ENCODE results near the gene ARHGAP8.

The ARHGAP8 gene
- 0.59 to 1.3 (median 0.77) reads per million in 4 donors for total RNA-seq

DNA sequence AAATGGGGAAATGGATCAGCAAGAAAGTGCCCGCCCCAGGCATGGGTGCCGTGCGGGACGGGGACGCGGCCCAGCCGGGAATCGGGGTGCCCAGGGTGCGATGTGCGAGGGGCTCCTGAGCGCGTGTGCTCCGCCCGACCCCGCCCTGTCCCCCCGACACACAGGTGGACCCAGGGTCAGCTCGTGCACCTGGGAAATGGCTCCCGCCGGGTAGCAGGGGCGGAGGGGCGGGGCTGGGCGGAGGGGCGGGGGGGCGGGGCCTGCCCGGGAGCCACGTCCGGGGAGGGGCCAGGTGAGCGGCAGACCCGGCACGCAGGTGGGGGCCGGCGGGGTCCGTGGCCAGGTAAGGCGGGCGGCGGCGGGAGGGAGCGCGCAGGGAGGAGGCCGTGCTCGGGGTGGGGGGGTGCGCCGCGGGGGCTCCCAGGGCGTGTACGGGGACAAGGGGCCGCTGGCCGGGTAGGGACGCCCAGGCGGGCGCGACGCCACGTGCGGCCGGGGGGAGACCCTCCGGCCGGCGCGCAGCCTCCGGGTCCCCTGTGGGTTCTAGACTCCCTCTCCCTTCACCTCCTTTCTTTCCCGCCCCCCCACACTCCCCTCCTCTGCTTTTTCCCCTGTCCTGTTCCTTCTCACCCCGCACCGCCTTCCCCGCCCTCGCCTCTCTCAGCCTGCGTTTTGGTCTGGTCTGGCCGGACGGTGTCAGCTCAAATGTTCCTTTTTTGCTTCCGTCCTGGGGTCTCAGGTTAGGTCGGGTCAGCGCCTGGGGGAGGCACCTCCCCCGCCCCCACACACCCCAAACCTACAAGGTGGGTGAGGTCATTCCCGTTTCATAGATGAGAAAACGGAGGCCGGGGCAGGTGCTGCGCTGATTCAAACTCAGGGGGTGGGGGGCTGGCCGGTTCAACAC, at the start of gene ARHGAP8:
ARHGAP8 (plus strand) TSS at position 291 of the 904 bp plus-strand sequence. CDS start 33,953 bp downstream, outside the sequence.
- peak in 1 of 5 donors; percentile 25 for DNase-seq

DNA sequence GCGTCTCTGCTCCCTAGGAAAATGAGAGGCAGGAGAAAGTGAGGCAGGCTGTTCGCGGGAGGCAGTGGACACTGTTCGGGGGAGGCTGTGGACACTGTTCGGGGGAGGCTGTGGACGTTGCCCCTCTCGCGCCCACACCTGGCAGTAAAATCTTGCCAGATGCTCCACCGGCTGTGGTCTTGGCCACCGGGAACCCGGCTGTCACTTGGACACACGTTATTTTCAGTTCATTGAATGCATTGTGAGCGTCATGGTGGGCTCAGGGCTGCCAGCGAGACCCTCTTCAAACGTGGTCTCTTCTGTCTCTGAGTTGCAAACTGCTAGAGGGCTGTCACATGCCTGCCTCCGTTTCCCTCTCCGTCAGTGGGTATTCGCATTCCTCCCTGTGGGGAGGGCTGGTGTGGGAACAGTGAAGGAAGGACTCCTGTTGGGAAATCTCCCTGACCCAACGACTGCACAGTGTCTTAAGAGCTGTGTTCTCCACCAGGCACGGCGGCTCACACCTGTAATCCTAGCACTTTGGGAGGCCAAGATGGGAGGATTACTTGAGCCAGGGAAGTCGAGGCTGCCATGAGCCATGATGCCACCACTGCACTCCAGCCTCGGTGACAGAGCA, 49.0 kb upstream of the ARHGAP8 start:
- DNase-seq: no peak

DNA sequence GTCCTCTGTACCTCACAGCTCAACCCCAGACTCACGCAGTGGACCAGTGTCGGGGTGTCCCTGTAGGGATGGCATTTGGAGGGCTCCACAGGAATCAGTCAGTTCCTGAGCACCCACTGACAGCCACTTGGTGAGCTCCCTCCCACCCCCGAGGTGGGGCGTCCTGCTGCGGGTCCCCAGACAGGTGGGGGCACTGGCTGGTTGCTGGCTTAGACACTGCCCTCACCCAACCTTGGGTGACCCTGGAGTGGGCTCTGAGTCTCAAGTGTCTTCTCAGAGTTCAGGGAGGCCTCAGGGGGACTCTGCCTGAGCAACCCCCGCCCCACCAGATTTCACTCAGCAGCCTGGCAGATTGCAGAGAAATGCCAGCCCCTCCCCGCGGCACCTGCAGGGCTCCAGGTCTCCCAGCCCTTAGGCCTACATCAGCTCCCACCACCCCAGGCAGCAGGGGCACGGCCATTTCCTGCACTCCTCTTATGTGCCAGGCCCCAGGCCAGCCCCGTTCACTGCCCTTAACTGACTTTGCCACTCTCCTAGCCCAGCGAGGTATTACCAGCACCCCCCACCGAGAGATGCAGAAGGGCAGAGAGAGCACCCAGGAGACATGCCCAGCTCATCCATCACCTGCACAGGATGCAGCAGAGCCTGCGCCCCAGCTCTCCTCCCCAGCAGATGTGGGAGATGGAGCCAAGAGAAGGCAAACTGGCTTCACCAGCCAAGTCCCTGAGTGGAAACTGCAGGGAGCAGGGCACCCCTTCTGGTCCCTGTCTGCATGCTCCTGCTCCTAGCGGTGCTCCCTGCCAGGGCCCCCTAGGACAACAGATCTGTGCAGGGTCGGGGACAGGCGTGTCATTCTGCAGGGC, 48.0 kb upstream of the ARHGAP8 start:
- DNase-seq: no peak

DNA sequence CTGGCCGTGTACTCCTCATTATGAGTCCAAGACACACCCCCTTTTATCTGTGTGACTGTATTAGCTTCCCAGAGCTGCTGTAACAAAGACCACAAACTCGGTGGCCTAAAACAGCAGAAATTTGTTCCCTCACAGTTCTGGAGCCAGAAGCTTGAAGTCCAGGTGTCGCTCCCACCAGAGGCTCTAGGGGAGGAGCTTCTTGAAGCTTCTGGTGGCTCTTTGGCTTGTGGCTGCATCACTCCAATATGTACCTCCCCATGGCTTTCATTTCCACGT, 47.4 kb upstream of the ARHGAP8 start:
- DNase-seq: no peak

DNA sequence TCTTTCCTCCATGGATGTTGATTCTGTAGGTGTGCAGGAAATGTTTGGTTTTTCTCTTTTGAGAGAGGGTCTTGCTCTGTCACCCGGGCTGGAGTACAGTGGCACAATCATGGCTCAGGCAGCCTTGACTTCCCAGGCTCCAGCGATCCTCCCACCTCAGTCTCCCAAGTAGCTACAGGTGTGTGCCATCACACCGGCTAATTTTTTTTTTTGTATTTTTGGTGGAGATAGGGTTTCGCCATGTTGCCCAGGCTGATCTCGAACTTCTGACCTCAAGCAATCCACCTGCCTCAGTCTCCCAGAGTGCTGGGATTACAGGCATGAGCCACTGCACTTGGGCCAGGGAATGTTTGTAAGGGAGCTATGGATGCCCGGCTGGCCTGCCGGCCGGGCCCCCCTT, 45.9 kb upstream of the ARHGAP8 start:
- no peak for DNase-seq

DNA sequence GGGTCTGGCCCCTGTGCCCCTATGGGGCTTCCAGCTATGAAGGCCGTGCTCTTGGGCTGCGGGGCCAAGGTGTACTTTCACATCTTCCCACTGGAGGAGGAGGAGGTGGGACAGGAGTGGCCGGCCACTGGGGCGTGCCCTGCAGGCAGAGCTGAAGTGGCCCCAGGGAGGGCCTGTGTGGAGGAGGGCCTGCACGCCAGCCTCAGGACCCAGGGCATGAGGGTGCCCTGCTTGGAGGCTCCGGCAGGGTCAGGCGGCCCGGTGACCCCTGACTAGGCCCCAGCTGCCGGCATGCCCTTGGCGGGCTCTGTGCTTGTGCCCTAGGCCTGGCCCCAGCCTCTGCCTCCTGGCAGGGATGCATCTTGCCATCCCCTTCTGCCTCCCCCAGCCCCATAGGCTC, 45.2 kb upstream of the ARHGAP8 start:
- no peak for DNase-seq

DNA sequence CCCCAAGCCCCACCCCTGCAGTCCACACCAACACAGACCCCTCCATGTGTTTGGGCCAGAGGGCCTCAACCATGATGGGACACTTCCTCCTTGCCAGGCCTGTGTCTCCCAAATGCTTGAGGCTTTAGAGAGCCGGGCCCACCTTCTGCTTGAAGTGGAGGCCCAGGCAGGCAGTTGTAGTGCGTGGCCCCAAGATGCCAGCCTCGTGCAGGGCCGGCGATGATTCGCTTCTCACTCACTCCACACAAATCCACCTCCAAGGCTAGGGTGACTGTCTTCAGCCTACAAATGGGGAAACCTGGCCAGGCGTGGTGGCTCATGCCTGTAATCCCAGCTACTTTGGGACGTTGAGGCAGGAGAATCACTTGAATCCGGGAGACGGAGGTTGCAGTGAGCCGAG, 44.6 kb upstream of the ARHGAP8 start:
- DNase-seq: no peak

DNA sequence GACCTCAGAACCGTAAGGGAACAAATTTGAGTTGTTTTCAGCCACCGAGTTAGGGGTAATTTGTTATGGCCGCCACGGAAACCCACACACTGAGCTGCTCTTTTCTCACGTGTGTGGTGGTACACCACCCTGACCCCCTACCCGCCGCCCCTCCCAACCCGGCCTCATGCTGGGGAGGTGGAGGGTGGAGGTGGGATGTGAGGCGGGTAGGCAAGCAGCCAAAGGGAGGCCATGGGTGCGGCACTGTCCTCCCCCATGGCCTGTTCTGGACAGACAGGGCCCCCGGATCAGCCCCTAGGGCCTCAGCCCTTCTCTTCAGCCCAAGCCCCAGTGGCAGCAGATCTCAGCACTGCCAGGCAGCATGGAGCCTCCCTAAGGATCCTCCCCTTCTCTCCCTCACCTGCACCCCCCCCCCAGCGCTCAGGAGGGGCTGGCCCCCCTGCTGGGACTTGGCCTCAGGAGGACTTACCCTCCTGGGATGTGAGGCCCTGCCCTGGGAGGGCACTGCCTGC, 42.4 kb upstream of the ARHGAP8 start:
- no peak for DNase-seq

DNA sequence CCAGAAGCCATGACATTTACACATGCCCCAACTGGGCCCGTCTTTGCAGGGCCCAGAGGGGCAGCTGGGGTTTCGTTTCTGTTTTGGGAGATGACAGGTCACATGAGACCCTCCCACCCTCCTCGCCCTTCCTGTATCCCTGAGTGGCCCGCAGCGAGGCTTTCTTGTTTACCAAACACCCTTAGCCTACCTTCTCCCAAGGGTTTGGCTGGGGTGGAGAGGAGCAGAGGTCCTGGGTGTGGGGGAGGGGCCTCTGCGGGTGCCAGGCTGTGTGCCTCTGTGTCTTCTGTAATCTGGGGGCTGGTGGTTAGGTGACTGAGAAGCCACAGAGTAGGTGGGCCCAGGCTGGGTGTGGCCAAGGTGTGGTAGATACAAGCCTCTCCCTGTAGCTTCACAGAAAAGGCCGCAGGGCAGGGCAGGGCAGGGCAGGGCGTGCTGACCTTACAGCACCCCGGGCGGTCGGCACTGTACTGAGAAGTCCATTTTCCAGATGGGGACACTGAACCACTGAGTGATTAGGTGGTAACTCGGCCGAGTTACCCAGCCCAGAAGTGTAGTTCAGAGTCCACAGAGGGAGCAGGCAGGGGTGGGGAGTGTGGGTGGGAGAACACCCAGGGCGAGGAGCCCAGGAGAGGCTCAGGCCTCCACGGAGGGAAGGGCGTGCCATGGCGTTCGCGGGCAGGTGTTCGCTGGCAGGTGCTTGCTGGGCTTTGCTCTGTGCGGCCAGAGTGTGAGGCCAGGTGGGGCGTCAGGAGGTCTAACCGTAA, 41.7 kb upstream of the ARHGAP8 start:
- DNase-seq: no peak

DNA sequence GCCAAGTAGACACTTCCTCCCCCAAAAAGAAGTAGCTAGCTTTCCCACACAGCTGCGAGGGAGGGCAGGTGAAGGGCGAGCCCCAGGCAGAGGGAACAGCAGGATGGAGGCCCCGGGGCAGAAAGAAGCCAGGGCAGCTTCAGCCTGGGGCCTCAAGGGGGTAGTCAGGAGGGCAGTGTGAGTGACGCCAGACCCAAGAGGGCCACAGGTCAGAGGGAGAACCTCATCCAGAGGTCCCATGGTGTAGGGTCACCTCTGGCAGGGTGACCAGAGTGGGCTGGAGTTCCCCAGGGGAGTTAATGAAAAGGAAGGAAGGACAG, 41.2 kb upstream of the ARHGAP8 start:
- DNase-seq: no peak

DNA sequence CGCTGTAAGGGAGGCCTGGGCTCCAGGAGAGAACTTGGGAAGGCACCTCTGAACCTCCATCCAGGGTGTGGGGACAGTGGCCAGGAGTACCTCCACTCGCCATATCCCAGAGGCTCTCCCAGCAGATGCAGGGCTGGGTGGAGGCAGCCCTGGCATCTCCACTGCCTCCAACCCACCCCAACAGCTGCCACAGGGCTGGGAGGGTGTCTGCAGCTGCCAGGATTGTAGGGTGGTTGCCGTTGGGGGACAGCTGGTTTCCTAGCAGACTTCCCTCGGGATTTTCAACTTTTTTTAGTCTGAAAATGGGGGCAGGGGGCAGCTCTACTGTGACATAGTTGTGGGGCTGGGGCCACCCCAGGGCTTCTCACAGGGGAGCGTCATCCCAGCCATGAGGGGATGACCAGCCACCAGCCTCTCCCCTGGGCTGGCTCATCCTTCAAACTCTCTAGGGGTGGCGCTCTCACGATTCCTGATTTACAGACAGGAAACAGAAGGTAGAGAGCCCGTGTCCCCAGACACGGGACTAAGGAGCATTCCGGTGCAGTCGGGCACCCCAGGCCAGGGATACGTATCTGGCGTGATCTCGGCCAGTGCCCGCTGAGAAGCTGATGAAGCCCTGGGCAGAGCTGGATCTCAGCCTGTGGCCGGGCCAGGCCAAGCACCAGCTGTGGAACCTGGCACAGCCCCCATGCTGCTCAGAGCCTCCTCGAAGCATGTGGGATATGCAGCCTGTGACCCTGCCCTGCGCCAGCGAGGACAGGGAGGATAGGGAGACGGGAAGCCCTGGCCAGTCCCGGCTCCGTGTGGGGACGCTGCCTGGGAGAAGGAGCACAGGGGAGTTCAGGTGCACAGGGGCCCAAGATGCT, 40.5 kb upstream of the ARHGAP8 start:
- no peak for DNase-seq

DNA sequence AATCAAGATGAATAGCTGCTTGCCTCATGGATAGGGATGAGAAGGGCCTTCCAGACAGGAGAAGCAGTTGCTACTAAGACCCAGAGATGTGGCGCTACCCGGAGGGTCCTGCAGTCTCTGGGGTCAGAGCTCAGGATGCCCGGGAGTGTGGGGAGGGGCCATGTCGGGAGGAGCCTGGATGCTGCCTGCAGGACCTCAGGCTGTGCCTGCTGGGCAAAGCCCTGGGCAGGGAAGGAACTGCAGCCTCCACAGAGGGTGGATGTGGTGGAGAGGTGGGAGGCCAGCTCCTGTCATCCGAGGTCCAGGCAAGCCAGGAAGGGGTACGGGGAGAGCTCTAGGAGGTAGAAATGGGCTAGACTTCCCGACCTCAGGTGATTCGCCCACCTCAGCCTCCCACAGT, 39.4 kb upstream of the ARHGAP8 start:
- DNase-seq: no peak

DNA sequence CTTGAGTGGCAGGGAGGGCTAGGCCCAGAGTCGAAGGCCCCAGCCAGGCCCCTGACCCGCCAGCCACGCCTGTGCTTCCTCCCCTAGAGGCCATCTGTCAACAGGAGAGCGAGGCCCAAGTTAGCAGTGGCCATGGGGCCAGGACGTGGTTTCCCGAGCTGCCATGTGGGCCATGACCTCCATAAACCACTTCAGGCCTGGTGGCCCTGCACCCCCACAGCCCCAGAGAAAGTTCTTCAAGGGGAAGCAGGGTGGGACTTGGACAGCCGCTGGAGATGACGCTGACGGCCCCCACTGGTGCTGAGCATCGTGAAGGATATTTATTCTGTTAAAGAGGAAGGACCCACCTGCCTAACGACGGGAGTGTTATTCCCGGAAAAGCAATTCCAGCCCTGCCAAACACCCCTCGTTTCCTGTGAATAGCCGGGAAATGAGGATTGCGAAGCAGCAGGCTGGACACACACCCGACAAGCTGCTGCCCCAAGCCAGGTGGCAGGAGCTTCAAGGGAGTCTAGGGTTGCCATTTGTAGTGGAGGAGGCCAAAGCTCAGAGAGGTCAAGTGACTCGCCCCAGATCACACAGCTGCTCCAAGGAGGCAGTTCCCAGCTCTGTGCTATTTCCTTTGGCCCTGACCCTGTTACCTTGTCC, 37.5 kb upstream of the ARHGAP8 start:
- DNase-seq: no peak

DNA sequence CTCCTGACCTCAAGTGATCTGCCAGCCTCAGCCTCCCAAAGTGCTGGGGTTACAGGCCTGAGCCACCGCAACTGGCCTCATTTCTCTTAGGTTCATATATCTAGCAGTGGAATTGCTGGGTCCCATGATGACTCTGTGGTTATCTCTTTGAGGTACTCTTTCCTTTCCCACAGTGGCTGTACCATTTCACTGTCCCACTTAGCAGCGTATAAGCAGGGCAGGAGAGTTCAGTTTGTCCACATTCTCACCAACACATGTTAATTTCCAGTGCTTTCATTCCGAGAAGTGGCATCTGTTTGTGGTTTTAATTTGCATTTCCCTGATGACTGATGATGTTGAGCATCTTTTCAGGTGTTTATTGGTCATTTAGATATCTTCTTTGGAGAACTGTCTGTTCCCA, 34.0 kb upstream of the ARHGAP8 start:
- DNase-seq: peak in 1 of 5 donors; percentile 17

DNA sequence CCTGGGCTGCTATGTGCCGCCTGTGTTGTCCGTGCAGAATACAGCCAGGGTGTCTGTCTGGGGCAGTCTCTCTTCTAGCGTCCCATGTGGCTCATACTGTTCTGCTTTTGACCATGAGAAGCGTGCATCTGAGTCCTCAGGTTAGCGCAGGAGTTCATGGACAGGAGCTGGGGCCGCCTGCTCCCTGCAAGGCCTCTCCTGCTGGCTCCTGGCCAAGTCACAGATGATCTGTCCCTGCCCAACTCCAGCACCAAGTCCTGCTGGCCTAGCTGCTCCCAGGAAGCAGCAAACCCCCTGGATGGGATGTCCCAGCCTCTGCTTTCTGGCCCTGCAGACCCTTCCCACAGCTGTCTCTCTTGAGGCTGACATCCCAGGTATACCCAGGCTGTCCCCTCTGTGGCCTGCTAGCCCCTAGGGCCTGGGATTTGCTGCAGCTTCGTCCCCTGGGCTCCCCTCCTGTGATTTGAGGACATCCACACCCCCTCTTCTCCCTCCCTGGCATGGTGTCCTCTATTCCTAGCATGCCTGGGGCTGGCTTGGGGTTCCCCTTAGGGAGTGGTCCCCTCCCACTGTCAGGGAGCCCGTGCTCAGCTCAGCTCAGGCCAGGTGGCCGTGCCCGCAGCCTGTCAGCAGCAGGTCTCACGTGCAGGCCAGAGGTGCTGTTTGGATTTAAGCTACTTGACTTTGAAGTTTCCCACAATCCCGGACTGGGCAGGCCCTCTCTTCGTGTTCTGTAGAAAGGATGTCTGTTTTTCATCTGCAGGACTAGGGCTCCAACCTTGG, 32.6 kb upstream of the ARHGAP8 start:
- DNase-seq: no peak

DNA sequence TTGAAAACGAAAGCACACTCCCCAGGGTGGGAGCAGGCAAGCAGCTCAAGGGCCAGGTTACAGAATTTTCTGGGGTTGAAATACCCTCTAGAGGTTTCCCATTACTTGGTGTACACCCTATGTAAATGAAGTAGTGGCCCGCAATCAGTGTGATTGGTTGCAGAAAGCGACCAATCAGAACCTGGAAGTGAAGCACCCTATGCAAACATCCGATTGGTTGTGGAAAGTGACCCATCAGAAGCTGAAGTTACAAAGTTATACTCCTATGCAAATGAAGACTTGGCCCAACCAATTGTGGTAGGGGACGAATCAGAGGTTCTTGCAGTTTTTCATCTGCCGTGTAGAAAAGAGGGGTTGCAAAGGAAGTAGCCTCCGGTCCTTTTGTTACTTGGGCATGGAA, 31.2 kb upstream of the ARHGAP8 start:
- no peak for DNase-seq

DNA sequence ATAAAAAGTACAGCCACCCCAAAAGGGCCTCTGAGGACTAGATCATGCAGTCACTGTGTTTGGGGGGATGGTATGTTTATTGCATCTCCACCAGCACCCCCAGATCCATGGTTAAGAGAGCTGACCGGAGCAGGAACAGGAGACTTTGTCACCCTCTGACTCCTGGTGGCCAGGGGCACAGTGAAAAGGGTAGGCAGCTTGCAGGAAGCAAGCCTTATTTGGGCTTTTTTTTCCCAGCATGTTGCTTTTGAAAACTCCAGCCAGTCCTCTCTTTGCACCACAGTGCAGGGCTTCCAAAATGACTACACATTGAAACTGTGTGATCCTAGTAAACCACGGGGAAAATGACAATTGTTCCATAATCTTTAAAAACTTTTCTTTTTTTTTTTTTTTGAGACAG, 29.8 kb upstream of the ARHGAP8 start:
- no peak for DNase-seq

DNA sequence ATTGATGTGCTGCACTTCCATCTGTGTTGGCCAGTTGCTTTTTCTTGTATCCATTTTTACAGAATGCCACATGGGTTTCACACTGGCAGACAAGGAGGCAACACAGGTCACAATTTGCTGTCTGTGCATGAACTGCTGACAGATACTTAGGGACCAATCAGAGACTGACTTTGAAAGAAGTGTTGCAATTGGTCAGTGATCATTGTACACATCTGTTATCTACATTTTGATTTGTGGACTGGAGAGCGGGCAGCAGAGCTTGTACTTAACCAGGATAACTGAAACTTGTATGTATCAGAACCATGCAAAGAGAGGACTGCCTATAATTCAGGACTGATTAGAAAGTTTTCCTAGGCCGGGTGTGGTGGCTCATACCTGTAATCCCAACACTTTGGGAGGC, 28.6 kb upstream of the ARHGAP8 start:
- no peak for DNase-seq

DNA sequence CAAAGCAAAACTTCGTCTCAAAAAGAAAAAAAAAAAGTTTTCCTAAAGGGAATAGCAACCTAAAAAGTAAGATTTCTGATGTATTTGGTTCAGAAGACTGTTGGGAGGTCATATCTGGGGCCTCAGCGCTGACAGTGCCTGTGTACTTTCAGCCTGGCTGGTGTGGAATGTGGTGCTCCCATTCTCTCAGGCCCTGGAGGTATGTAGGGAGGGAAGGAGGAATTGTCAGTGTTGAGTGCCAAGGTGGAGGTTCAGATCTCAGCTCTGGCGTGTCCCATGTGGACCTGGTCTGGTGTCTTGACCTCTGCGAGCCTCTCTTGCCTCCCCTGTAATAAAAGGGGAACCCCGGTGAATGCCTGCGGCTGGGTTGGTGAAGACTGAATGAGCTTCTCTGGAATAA, 28.0 kb upstream of the ARHGAP8 start:
- DNase-seq: no peak

DNA sequence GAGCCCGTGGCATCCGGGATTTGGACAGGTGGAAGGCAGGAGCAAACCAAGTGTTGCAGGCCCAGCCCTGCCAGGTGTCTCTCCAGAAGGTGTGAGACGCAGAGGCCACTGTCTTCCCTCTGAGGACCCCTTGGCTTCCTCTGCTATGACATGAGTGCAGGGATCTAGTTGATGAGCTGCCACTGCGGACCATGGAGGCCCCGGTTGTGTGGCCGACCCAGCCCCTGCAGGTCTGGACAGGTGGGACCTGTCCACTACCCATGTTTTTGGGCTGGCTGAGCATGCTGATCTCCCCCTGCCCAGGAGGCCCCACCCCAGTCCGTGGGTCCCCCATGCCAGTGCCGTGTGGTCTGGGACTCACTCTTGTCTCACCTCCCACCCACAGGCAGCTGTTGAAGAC, 27.5 kb upstream of the ARHGAP8 start:
- DNase-seq: no peak
